Activated T-helper 1 cell treated with anti-CD3 and anti-CD28 coated beads, Interleukin-12 subunit alpha, Interleukin-12 subunit beta, Interleukin-2, Interleukin-4 antibody, amounts not matched to agents 30 ng/mL and 10 ng/mL and 1 ng/mL, durations not matched to agents 14 hours and 24 hours and 36 hours (primary cell): ENCODE measurements around the gene CRTC1. TPM values are rescaled to one million over a fixed set of nuclear protein-coding genes. Genes with fewer than 3 reads are reported as not detected.
A peak's percentile ranks its signal among the peaks of the same experiment; 100 is the strongest.

Experiments
- DNase-seq: peaks from one replicate; pipeline ENCODE4 v3.0.0; 2021; ENCODE audit warnings: low spot score
- H3K27ac Mint-ChIP-seq: one replicate; pipeline ENCODE4 v1.8.0; 2021; ENCODE audit warnings: mild to moderate bottlenecking, mixed read lengths
- H3K27me3 Mint-ChIP-seq: one replicate; pipeline ENCODE4 v1.8.0; 2022; ENCODE audit warnings: mild to moderate bottlenecking, moderate library complexity, mixed read lengths; ENCODE audit not compliant: insufficient read depth
- H3K36me3 Mint-ChIP-seq: one replicate; pipeline ENCODE4 v1.8.0; 2021; ENCODE audit warnings: low read depth, mixed read lengths
- H3K4me1 Mint-ChIP-seq: one replicate; pipeline ENCODE4 v1.8.0; 2021; ENCODE audit warnings: low read depth, mixed read lengths
- H3K4me3 Mint-ChIP-seq: one replicate; pipeline ENCODE4 v1.8.0; 2021; ENCODE audit warnings: mild to moderate bottlenecking, moderate library complexity, mixed read lengths
- H3K9me3 Mint-ChIP-seq: one replicate; pipeline ENCODE4 v1.8.0; 2021; ENCODE audit warnings: mixed read lengths
- intact Hi-C: fragments of 100-400 bp; cut with micrococcal nuclease; formaldehyde crosslinking; loops from one replicate; pipeline ENCODE4 v1.15.1; 2024
- total RNA-seq: library from RNA; stranded (reverse); gene quantifications from 2 replicates; pipeline ENCODE4 v1.2.3, GENCODE V29; 2022

CRTC1 gene
- total RNA-seq, 1 donor from 2014 or later = 6.1 TPM

GRCh38 chr19:18746401-18747325 lies 63.2 kb downstream of the CRTC1 start:
- Mint-ChIP-seq H3K9me3 (no peaks in the 10 kb centered on the region), H3K27ac (no peak overlapping the region), H3K27me3 (no peaks in the 10 kb centered on the region), H3K4me1 (no peaks in the 10 kb centered on the region), H3K4me3 (no peak overlapping the region), H3K36me3 (peaks cover 1% of the 10 kb centered on the region)
- intact Hi-C loops = no loop called here
- DNase-seq = no peak

GRCh38 chr19:18749362-18750231 lies 66.1 kb downstream of the CRTC1 start:
- no peaks in the 10 kb centered on the region for H3K9me3 Mint-ChIP-seq
- H3K27me3 Mint-ChIP-seq = no peaks in the 10 kb centered on the region
- H3K27ac Mint-ChIP-seq = no peak overlapping the region
- peaks cover 1% of the 10 kb centered on the region for H3K36me3 Mint-ChIP-seq
- no peak overlapping the region for H3K4me3 Mint-ChIP-seq
- intact Hi-C loops = no loop called here
- DNase-seq = no peak
- no peaks in the 10 kb centered on the region for H3K4me1 Mint-ChIP-seq

GRCh38 chr19:18750295-18750970 lies 67.0 kb downstream of the CRTC1 start:
- Mint-ChIP-seq H3K36me3 (peaks cover 1% of the 10 kb centered on the region), H3K4me3 (no peak overlapping the region), H3K9me3 (no peaks in the 10 kb centered on the region), H3K4me1 (no peaks in the 10 kb centered on the region), H3K27me3 (no peaks in the 10 kb centered on the region), H3K27ac (no peak overlapping the region)
- intact Hi-C loops = no loop called here
- no peak for DNase-seq

GRCh38 chr19:18751571-18751970 lies 68.1 kb downstream of the CRTC1 start:
- Mint-ChIP-seq H3K36me3 (peaks cover 1% of the 10 kb centered on the region), H3K4me3 (no peak overlapping the region), H3K4me1 (no peaks in the 10 kb centered on the region), H3K27me3 (no peaks in the 10 kb centered on the region), H3K27ac (peak overlapping the region; percentile 29), H3K9me3 (no peaks in the 10 kb centered on the region)
- DNase-seq = no peak
- intact Hi-C loops = no loop called here

GRCh38 chr19:18754501-18754900 lies 71.0 kb downstream of the CRTC1 start:
- Mint-ChIP-seq H3K36me3 (peaks cover 1% of the 10 kb centered on the region), H3K27ac (no peak overlapping the region), H3K9me3 (no peaks in the 10 kb centered on the region), H3K4me3 (no peak overlapping the region), H3K27me3 (no peaks in the 10 kb centered on the region), H3K4me1 (no peaks in the 10 kb centered on the region)
- no peak for DNase-seq
- intact Hi-C loops = no loop called here

- H3K9me3 Mint-ChIP-seq = no peaks in the 10 kb centered on the region
- intact Hi-C loops = no loop called here
- H3K36me3 Mint-ChIP-seq = no peaks in the 10 kb centered on the region
- H3K4me1 Mint-ChIP-seq = no peaks in the 10 kb centered on the region
- H3K27ac Mint-ChIP-seq = no peak overlapping the region
- H3K27me3 Mint-ChIP-seq = no peaks in the 10 kb centered on the region
- H3K4me3 Mint-ChIP-seq = no peak overlapping the region
- DNase-seq = no peak
Measured at GRCh38 chr19:18756896-18757295, 73.4 kb downstream of the CRTC1 start.

- Mint-ChIP-seq H3K4me3 (no peak overlapping the region), H3K27ac (no peak overlapping the region), H3K4me1 (no peaks in the 10 kb centered on the region), H3K9me3 (no peaks in the 10 kb centered on the region), H3K36me3 (no peaks in the 10 kb centered on the region), H3K27me3 (no peaks in the 10 kb centered on the region)
- intact Hi-C loops = no loop called here
- no peak for DNase-seq
Measured at GRCh38 chr19:18759304-18759994, 76.0 kb downstream of the CRTC1 start.

- intact Hi-C loops = no loop called here
- no peak overlapping the region for H3K27ac Mint-ChIP-seq
- no peak for DNase-seq
- H3K4me3 Mint-ChIP-seq = no peak overlapping the region
- no peaks in the 10 kb centered on the region for H3K27me3 Mint-ChIP-seq
- H3K36me3 Mint-ChIP-seq = no peaks in the 10 kb centered on the region
- H3K9me3 Mint-ChIP-seq = no peaks in the 10 kb centered on the region
- no peaks in the 10 kb centered on the region for H3K4me1 Mint-ChIP-seq
Measured at GRCh38 chr19:18759995-18760426, 76.5 kb downstream of the CRTC1 start.

- H3K36me3 Mint-ChIP-seq = no peaks in the 10 kb centered on the region
- no peak overlapping the region for H3K4me3 Mint-ChIP-seq
- DNase-seq = no peak
- no peaks in the 10 kb centered on the region for H3K4me1 Mint-ChIP-seq
- no peaks in the 10 kb centered on the region for H3K27me3 Mint-ChIP-seq
- intact Hi-C loops = no loop called here
- no peak overlapping the region for H3K27ac Mint-ChIP-seq
- H3K9me3 Mint-ChIP-seq = no peaks in the 10 kb centered on the region
Measured at GRCh38 chr19:18760440-18761383, 77.2 kb downstream of the CRTC1 start.

- no peak overlapping the region for H3K4me3 Mint-ChIP-seq
- DNase-seq = no peak
- H3K9me3 Mint-ChIP-seq = no peaks in the 10 kb centered on the region
- intact Hi-C loops = no loop called here
- no peaks in the 10 kb centered on the region for H3K4me1 Mint-ChIP-seq
- no peak overlapping the region for H3K27ac Mint-ChIP-seq
- no peaks in the 10 kb centered on the region for H3K36me3 Mint-ChIP-seq
- no peaks in the 10 kb centered on the region for H3K27me3 Mint-ChIP-seq
Measured at GRCh38 chr19:18761531-18762110, 78.1 kb downstream of the CRTC1 start.
